AG04450 (cell line): Measurements from ENCODE around the gene IQCH. TPM values are rescaled to one million over a fixed set of nuclear protein-coding genes. Genes with fewer than 3 reads are reported as not detected.

ENCODE experiments used
- CTCF ChIA-PET: fragments of 300-600, 350-600 bp; formaldehyde crosslinking; extraction: SDS; loops from one replicate; lab custom pipeline; 2022; ENCODE audit warnings: antibody characterized with exemption, inconsistent platforms; lab: Charles Lee
- POLR2A ChIA-PET: fragments of 350-600 bp; formaldehyde crosslinking; extraction: SDS; loops from one replicate; lab custom pipeline; 2021; ENCODE audit warnings: antibody characterized with exemption, inconsistent platforms; lab: Yijun Ruan, JAX
- DNase-seq: peaks from one replicate; pipeline ENCODE4 v3.0.0-alpha.2; 2011; ENCODE audit warnings: low read depth, low spot score
- H3K27ac ChIP-seq: one replicate; pipeline ENCODE4 v1.5.1; 2012; ENCODE audit warnings: low read depth, low read length, control low read depth
- H3K27me3 ChIP-seq: one replicate; pipeline ENCODE4 v1.6.0; 2012; ENCODE audit warnings: low read length; ENCODE audit not compliant: control insufficient read depth, insufficient read depth
- H3K4me3 ChIP-seq: 2 replicates; pipeline ENCODE4 v1.5.1; 2011; ENCODE audit warnings: mild to moderate bottlenecking, low read depth, low read length, control low read depth
- H3K9me3 ChIP-seq: 2 replicates; pipeline ENCODE4 v1.5.1; 2012; ENCODE audit warnings: low read length; ENCODE audit not compliant: control insufficient read depth, insufficient read depth
- CTCF ChIP-seq: IDR thresholded peaks from 2 replicates; pipeline ENCODE4 v1.5.1; 2011; ENCODE audit warnings: low read depth, low read length, control low read depth, inconsistent platforms
- polyA plus RNA-seq: library from polyadenylated mRNA; depleted of rRNA; stranded (reverse); fragments of >200 nt; gene quantifications from 2 replicates; pipeline ENCODE4 v1.2.3, GENCODE V29; 2011

IQCH gene
- polyA plus RNA-seq, 1 experiment, result 0.95 TPM

DNA sequence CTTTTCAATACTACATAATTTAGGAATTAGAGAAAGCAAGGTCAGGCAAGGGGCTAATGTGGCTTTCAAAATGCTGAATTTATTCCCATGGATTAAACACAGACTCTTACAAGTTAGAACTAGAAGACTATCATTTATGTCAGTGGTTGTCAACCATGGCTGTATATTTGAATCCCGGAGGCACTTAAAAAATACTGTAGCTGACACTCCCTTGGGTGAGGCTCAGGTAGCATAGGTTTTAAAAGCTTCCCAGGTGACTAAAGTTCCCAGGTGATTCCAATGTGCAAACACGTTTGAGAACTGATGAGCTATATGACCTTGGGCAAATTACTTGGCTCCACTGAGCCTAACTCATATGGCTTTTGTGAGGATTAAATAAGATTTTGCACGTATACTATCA, 29.7 kb upstream of the IQCH start:
- ChIA-PET CTCF (no interaction called here), POLR2A (no interaction called here)
- H3K27ac ChIP-seq, result no peak overlapping the region
- no peak for DNase-seq
- TF ChIP-seq CTCF, result no peak
- H3K27me3 ChIP-seq, result no peaks in the 10 kb centered on the region
- H3K9me3 ChIP-seq, result no peaks in the 10 kb centered on the region
- no peak overlapping the region for H3K4me3 ChIP-seq

GRCh38 chr15:67225336-67225735, 29.2 kb upstream of the IQCH start:
- ChIA-PET POLR2A (no interaction called here), CTCF (no interaction called here)
- TF ChIP-seq CTCF, result no peak
- Histone ChIP-seq H3K27me3 (no peaks in the 10 kb centered on the region), H3K27ac (no peak overlapping the region), H3K9me3 (no peaks in the 10 kb centered on the region), H3K4me3 (no peak overlapping the region)
- DNase-seq, result no peak

- Histone ChIP-seq H3K27ac (no peak overlapping the region), H3K9me3 (no peaks in the 10 kb centered on the region), H3K4me3 (no peak overlapping the region), H3K27me3 (no peaks in the 10 kb centered on the region)
- POLR2A ChIA-PET, result no interaction called here
- DNase-seq, result no peak
- no peak for TF ChIP-seq CTCF
- CTCF ChIA-PET, result no interaction called here
These were observed 27.2 kb upstream of the IQCH start for GRCh38 chr15:67227431-67227830.

GRCh38 chr15:67227846-67228245, 26.7 kb upstream of the IQCH start:
- Histone ChIP-seq H3K4me3 (no peak overlapping the region), H3K9me3 (no peaks in the 10 kb centered on the region), H3K27me3 (no peaks in the 10 kb centered on the region), H3K27ac (no peak overlapping the region)
- no peak for DNase-seq
- TF ChIP-seq CTCF, result no peak
- ChIA-PET POLR2A (no interaction called here), CTCF (no interaction called here)

DNA sequence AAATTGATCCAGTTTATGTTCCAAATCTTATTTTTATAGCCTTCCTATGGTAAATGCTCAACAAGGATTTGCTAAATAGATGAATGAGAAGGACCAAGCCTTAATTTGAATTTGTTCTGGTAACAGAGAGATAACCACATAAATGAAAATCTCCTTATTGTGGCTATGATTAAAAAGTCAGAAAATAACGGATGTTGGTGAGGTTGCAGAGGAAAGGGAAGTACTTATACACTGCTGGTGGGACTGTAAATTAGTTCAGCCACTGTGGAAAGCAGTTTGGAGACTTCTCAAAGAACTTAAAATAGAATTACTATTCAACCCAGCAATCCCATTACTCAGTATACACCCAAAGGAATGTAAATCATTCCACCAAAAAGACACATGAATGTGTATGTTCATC, 26.3 kb upstream of the IQCH start:
- POLR2A ChIA-PET, result no interaction called here
- no peak overlapping the region for H3K27ac ChIP-seq
- CTCF ChIA-PET, result no interaction called here
- no peak for TF ChIP-seq CTCF
- DNase-seq, result no peak
- no peak overlapping the region for H3K4me3 ChIP-seq
- H3K9me3 ChIP-seq, result no peaks in the 10 kb centered on the region
- H3K27me3 ChIP-seq, result no peaks in the 10 kb centered on the region
